ENCODE measurements around the gene C12orf60.
A peak's percentile ranks its signal among the peaks of the same experiment; 100 is the strongest.

Gene C12orf60

GRCh38 chr12:14769969-14770495 lies 33.4 kb upstream of the C12orf60 start:
- H3K4me1 ChIP-seq (ENCODE audit: control insufficient read depth, insufficient read depth, low read length), result no peaks in the 10 kb centered on the region; the same call in 1 of the 2 replicates
- no CpG with 5 or more reads among the region's 38 CpGs for whole genome bisulfite sequencing (ENCODE audit: insufficient coverage, insufficient read length)
- DNase-seq (ENCODE audit: low read depth, low spot score), result no peak
- no peaks in the 10 kb centered on the region for H3K36me3 ChIP-seq (ENCODE audit: control insufficient read depth, insufficient read depth, low read length)
- H3K9me3 ChIP-seq (ENCODE audit: control insufficient read depth, insufficient read depth, low read length), result no peaks in the 10 kb centered on the region
- peak overlapping the region; percentile 66; the same call in 1 of the 2 replicates for H3K4me3 ChIP-seq (ENCODE audit: low read length)
- H3K27me3 ChIP-seq (ENCODE audit: control insufficient read depth, insufficient read depth, low read length), result no peaks in the 10 kb centered on the region
- no peak overlapping the region for H3K27ac ChIP-seq (ENCODE audit: low read length)

DNA sequence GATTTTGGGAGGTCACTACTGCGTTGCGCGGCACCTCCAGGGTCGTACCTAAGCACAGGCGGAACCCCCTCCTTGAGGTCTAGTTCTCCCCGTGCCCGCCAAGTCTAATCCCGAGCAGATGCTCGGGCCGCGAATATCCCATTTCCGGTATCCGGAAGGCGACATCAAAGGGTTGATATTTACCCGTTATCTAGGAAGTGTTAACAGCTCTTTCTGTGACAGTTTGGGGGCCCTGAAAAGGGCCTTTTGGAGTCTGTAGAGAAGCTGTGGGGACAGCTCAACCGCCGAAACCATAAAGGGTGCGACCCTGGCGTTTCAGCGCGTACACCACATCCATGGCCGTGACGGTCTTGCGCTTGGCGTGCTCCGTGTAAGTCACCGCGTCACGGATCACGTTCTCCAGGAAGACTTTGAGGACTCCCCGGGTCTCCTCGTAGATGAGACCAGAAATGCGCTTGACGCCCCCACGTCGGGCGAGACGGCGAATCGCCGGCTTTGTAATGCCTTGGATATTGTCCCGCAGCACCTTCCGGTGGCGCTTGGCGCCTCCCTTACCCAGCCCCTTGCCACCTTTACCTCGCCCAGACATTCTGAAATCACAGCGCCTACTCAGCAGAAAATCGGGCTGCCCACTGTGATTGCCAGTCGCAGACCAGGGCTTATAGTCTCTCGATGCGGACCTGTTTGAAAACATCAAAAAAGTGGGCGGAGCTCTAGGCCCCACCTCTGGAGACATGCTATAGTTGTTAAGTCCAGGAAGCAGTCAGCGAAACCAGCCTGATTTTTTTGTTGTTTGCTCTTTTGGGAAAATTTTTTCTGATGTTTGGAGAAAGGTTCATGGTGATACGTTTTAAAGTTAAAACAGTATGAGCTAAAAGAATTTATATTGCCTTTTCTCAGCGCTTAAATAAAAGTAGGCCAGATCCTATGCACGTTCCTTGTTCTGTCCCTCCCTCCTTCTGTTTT lies 32.7 kb upstream of the C12orf60 start:
- Histone ChIP-seq H3K9me3 (ENCODE audit: control insufficient read depth, insufficient read depth, low read length) (no peaks in the 10 kb centered on the region), H3K4me3 (ENCODE audit: low read length) (peak overlapping the region; percentile 66), H3K27me3 (ENCODE audit: control insufficient read depth, insufficient read depth, low read length) (no peaks in the 10 kb centered on the region), H3K27ac (ENCODE audit: low read length) (no peak overlapping the region), H3K4me1 (ENCODE audit: control insufficient read depth, insufficient read depth, low read length) (no peaks in the 10 kb centered on the region; the same call in 1 of the 2 replicates), H3K36me3 (ENCODE audit: control insufficient read depth, insufficient read depth, low read length) (no peaks in the 10 kb centered on the region)
- peak; percentile 87 for DNase-seq (ENCODE audit: low read depth, low spot score)
- no CpG with 5 or more reads among the region's 56 CpGs for WGBS (ENCODE audit: insufficient coverage, insufficient read length)

DNA sequence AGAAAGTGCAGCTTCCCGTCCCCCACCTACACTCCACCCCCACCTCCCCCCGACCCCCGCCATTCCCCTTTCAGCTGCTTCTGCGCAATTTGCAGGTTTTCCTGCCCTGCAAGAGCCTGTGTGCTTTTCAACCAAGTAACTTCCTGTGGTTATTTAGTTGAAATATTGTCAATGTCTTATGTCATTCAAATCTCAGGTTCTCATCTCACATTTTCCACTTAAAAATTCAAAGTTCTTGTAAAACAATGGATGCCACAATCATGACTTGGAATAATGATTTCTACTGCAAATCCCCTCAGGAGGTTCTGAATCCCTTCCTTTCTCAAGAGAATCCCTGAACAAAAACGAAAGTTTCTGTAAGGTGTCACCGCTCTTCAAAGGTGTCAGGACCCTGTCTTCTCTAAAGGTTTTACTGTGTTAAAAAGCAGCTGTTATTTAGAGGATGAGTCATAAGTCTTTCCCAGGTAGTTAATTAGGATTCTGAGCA lies 31.8 kb upstream of the C12orf60 start:
- Histone ChIP-seq H3K36me3 (ENCODE audit: control insufficient read depth, insufficient read depth, low read length) (no peaks in the 10 kb centered on the region), H3K27me3 (ENCODE audit: control insufficient read depth, insufficient read depth, low read length) (no peaks in the 10 kb centered on the region), H3K4me3 (ENCODE audit: low read length) (no peak overlapping the region; the same call in 1 of the 2 replicates), H3K27ac (ENCODE audit: low read length) (no peak overlapping the region), H3K4me1 (ENCODE audit: control insufficient read depth, insufficient read depth, low read length) (no peaks in the 10 kb centered on the region; the same call in 1 of the 2 replicates), H3K9me3 (ENCODE audit: control insufficient read depth, insufficient read depth, low read length) (no peaks in the 10 kb centered on the region)
- WGBS (ENCODE audit: insufficient coverage, insufficient read length), result no CpG with 5 or more reads among the region's 6 CpGs
- DNase-seq (ENCODE audit: low read depth, low spot score), result no peak

- H3K4me3 ChIP-seq (ENCODE audit: low read length), result no peak overlapping the region
Measured at GRCh38 chr12:14772946-14773345, 30.5 kb upstream of the C12orf60 start.

GRCh38 chr12:14773685-14774073 lies 29.8 kb upstream of the C12orf60 start:
- Histone ChIP-seq H3K27me3 (ENCODE audit: control insufficient read depth, insufficient read depth, low read length) (no peaks in the 10 kb centered on the region), H3K4me3 (ENCODE audit: low read length) (peak overlapping the region; percentile 26; the same call in 1 of the 2 replicates), H3K27ac (ENCODE audit: low read length) (no peak overlapping the region), H3K36me3 (ENCODE audit: control insufficient read depth, insufficient read depth, low read length) (no peaks in the 10 kb centered on the region), H3K9me3 (ENCODE audit: control insufficient read depth, insufficient read depth, low read length) (no peaks in the 10 kb centered on the region), H3K4me1 (ENCODE audit: control insufficient read depth, insufficient read depth, low read length) (no peaks in the 10 kb centered on the region; the same call in 1 of the 2 replicates)
- DNase-seq (ENCODE audit: low read depth, low spot score), result no peak
- WGBS (ENCODE audit: insufficient coverage, insufficient read length), result no CpG with 5 or more reads among the region's 16 CpGs

More at GRCh38 chr12:14772946-14773345, 30.5 kb upstream of the C12orf60 start:
- Histone ChIP-seq H3K9me3 (ENCODE audit: control insufficient read depth, insufficient read depth, low read length) (no peaks in the 10 kb centered on the region), H3K27me3 (ENCODE audit: control insufficient read depth, insufficient read depth, low read length) (no peaks in the 10 kb centered on the region), H3K27ac (ENCODE audit: low read length) (no peak overlapping the region), H3K4me1 (ENCODE audit: control insufficient read depth, insufficient read depth, low read length) (no peaks in the 10 kb centered on the region; the same call in 1 of the 2 replicates), H3K36me3 (ENCODE audit: control insufficient read depth, insufficient read depth, low read length) (no peaks in the 10 kb centered on the region)
- no peak for DNase-seq (ENCODE audit: low read depth, low spot score)
- whole genome bisulfite sequencing (ENCODE audit: insufficient coverage, insufficient read length), result no CpG with 5 or more reads among the region's 5 CpGs

GRCh38 chr12:14774074-14774905 lies 29.2 kb upstream of the C12orf60 start:
- WGBS (ENCODE audit: insufficient coverage, insufficient read length), result no CpG with 5 or more reads among the region's 67 CpGs
- peak; percentile 92 for DNase-seq (ENCODE audit: low read depth, low spot score)
- peak overlapping the region; percentile 77 for H3K4me3 ChIP-seq (ENCODE audit: low read length)
- H3K27ac ChIP-seq (ENCODE audit: low read length), result no peak overlapping the region
- H3K27me3 ChIP-seq (ENCODE audit: control insufficient read depth, insufficient read depth, low read length), result no peaks in the 10 kb centered on the region
- H3K36me3 ChIP-seq (ENCODE audit: control insufficient read depth, insufficient read depth, low read length), result no peaks in the 10 kb centered on the region
- no peaks in the 10 kb centered on the region; the same call in 1 of the 2 replicates for H3K4me1 ChIP-seq (ENCODE audit: control insufficient read depth, insufficient read depth, low read length)
- H3K9me3 ChIP-seq (ENCODE audit: control insufficient read depth, insufficient read depth, low read length), result no peaks in the 10 kb centered on the region

- Histone ChIP-seq H3K27me3 (ENCODE audit: control insufficient read depth, insufficient read depth, low read length) (no peaks in the 10 kb centered on the region), H3K9me3 (ENCODE audit: control insufficient read depth, insufficient read depth, low read length) (no peaks in the 10 kb centered on the region), H3K4me3 (ENCODE audit: low read length) (peak overlapping the region; percentile 77), H3K27ac (ENCODE audit: low read length) (no peak overlapping the region), H3K4me1 (ENCODE audit: control insufficient read depth, insufficient read depth, low read length) (no peaks in the 10 kb centered on the region; the same call in 1 of the 2 replicates), H3K36me3 (ENCODE audit: control insufficient read depth, insufficient read depth, low read length) (no peaks in the 10 kb centered on the region)
- DNase-seq (ENCODE audit: low read depth, low spot score), result no peak
- WGBS (ENCODE audit: insufficient coverage, insufficient read length), result no CpG with 5 or more reads among the region's 34 CpGs
Measured at GRCh38 chr12:14774906-14775635, 28.4 kb upstream of the C12orf60 start.

DNA sequence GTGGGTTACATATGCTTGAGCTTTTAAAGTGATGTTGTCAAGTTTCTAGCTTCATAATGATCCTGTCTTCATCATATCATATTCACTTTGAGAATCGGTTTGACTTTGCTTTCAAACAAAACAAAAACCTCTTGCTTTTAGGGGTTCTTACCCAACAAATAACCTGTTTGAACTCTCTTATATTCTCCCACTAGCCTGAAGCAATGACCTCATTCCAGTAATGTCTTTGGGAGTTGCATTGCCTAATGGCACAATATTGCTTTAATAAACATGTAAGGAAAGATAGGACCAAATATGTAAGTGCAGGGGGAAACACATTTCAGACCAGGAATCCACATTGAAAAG lies 27.9 kb upstream of the C12orf60 start:
- Histone ChIP-seq H3K9me3 (ENCODE audit: control insufficient read depth, insufficient read depth, low read length) (no peaks in the 10 kb centered on the region), H3K36me3 (ENCODE audit: control insufficient read depth, insufficient read depth, low read length) (no peaks in the 10 kb centered on the region), H3K4me3 (ENCODE audit: low read length) (peak overlapping the region; percentile 77; the same call in 1 of the 2 replicates), H3K27me3 (ENCODE audit: control insufficient read depth, insufficient read depth, low read length) (no peaks in the 10 kb centered on the region), H3K4me1 (ENCODE audit: control insufficient read depth, insufficient read depth, low read length) (no peaks in the 10 kb centered on the region; the same call in 1 of the 2 replicates), H3K27ac (ENCODE audit: low read length) (no peak overlapping the region)
- no peak for DNase-seq (ENCODE audit: low read depth, low spot score)
- no CpG with 5 or more reads among the region's 1 CpG for WGBS (ENCODE audit: insufficient coverage, insufficient read length)

- Histone ChIP-seq H3K4me1 (ENCODE audit: control insufficient read depth, insufficient read depth, low read length) (no peaks in the 10 kb centered on the region; the same call in 1 of the 2 replicates), H3K36me3 (ENCODE audit: control insufficient read depth, insufficient read depth, low read length) (no peaks in the 10 kb centered on the region), H3K27ac (ENCODE audit: low read length) (no peak overlapping the region), H3K9me3 (ENCODE audit: control insufficient read depth, insufficient read depth, low read length) (no peaks in the 10 kb centered on the region), H3K4me3 (ENCODE audit: low read length) (no peak overlapping the region), H3K27me3 (ENCODE audit: control insufficient read depth, insufficient read depth, low read length) (no peaks in the 10 kb centered on the region)
- WGBS (ENCODE audit: insufficient coverage, insufficient read length), result no CpG with 5 or more reads among the region's 5 CpGs
- no peak for DNase-seq (ENCODE audit: low read depth, low spot score)
Measured at GRCh38 chr12:14776236-14776961, 27.1 kb upstream of the C12orf60 start.

Measured in iPS DF 6.9 (cell line).